ENCODE data around the gene ARTN. TPM values are rescaled to one million over a fixed set of nuclear protein-coding genes. Genes with fewer than 3 reads are reported as not detected.

Gene ARTN
- total RNA-seq, 1 donor = not detected

- H3K27me3 ChIP-seq (ENCODE audit: insufficient read depth, low read length) = no peaks in the 10 kb centered on the region
- H3K9me3 ChIP-seq (ENCODE audit: low read depth, low read length) = no peaks in the 10 kb centered on the region
- no peak overlapping the region for H3K4me3 ChIP-seq (ENCODE audit: low read length)
- peaks cover 56% of the 10 kb centered on the region for H3K4me1 ChIP-seq (ENCODE audit: insufficient read depth, low read length)
Observed at GRCh38 chr1:43979261-43979527, 45.6 kb downstream of the ARTN start.

GRCh38 chr1:43979528-43980254 is 46.1 kb downstream of the ARTN start:
- Histone ChIP-seq H3K4me1 (ENCODE audit: insufficient read depth, low read length) (peaks cover 53% of the 10 kb centered on the region), H3K27me3 (ENCODE audit: insufficient read depth, low read length) (no peaks in the 10 kb centered on the region), H3K4me3 (ENCODE audit: low read length) (no peak overlapping the region), H3K9me3 (ENCODE audit: low read depth, low read length) (no peaks in the 10 kb centered on the region)

GRCh38 chr1:43980255-43981134 is 46.9 kb downstream of the ARTN start:
- Histone ChIP-seq H3K27me3 (ENCODE audit: insufficient read depth, low read length) (no peaks in the 10 kb centered on the region), H3K9me3 (ENCODE audit: low read depth, low read length) (no peaks in the 10 kb centered on the region), H3K4me3 (ENCODE audit: low read length) (no peak overlapping the region), H3K4me1 (ENCODE audit: insufficient read depth, low read length) (peaks cover 50% of the 10 kb centered on the region)

GRCh38 chr1:43981135-43981491 is 47.5 kb downstream of the ARTN start:
- H3K4me1 ChIP-seq (ENCODE audit: insufficient read depth, low read length) = peaks cover 43% of the 10 kb centered on the region
- no peak overlapping the region for H3K4me3 ChIP-seq (ENCODE audit: low read length)
- no peaks in the 10 kb centered on the region for H3K27me3 ChIP-seq (ENCODE audit: insufficient read depth, low read length)
- H3K9me3 ChIP-seq (ENCODE audit: low read depth, low read length) = no peaks in the 10 kb centered on the region

- peaks cover 38% of the 10 kb centered on the region for H3K4me1 ChIP-seq (ENCODE audit: insufficient read depth, low read length)
- no peak overlapping the region for H3K4me3 ChIP-seq (ENCODE audit: low read length)
- H3K27me3 ChIP-seq (ENCODE audit: insufficient read depth, low read length) = no peaks in the 10 kb centered on the region
- no peaks in the 10 kb centered on the region for H3K9me3 ChIP-seq (ENCODE audit: low read depth, low read length)
Observed at GRCh38 chr1:43981636-43982035, 48.0 kb downstream of the ARTN start.

GRCh38 chr1:43982241-43982640 is 48.6 kb downstream of the ARTN start:
- no peak overlapping the region for H3K4me3 ChIP-seq (ENCODE audit: low read length)
- H3K27me3 ChIP-seq (ENCODE audit: insufficient read depth, low read length) = no peaks in the 10 kb centered on the region
- peaks cover 32% of the 10 kb centered on the region for H3K4me1 ChIP-seq (ENCODE audit: insufficient read depth, low read length)
- H3K9me3 ChIP-seq (ENCODE audit: low read depth, low read length) = no peaks in the 10 kb centered on the region

GRCh38 chr1:43982808-43983207 is 49.2 kb downstream of the ARTN start:
- no peaks in the 10 kb centered on the region for H3K27me3 ChIP-seq (ENCODE audit: insufficient read depth, low read length)
- no peak overlapping the region for H3K4me3 ChIP-seq (ENCODE audit: low read length)
- H3K4me1 ChIP-seq (ENCODE audit: insufficient read depth, low read length) = peaks cover 26% of the 10 kb centered on the region
- no peaks in the 10 kb centered on the region for H3K9me3 ChIP-seq (ENCODE audit: low read depth, low read length)

- Histone ChIP-seq H3K4me1 (ENCODE audit: insufficient read depth, low read length) (peaks cover 21% of the 10 kb centered on the region), H3K4me3 (ENCODE audit: low read length) (no peak overlapping the region), H3K9me3 (ENCODE audit: low read depth, low read length) (no peaks in the 10 kb centered on the region), H3K27me3 (ENCODE audit: insufficient read depth, low read length) (no peaks in the 10 kb centered on the region)
Observed at GRCh38 chr1:43983253-43983899, 49.8 kb downstream of the ARTN start.

GRCh38 chr1:43984855-43985254 is 51.3 kb downstream of the ARTN start:
- no peaks in the 10 kb centered on the region for H3K27me3 ChIP-seq (ENCODE audit: insufficient read depth, low read length)
- H3K4me1 ChIP-seq (ENCODE audit: insufficient read depth, low read length) = peaks cover 13% of the 10 kb centered on the region
- H3K9me3 ChIP-seq (ENCODE audit: low read depth, low read length) = no peaks in the 10 kb centered on the region
- no peak overlapping the region for H3K4me3 ChIP-seq (ENCODE audit: low read length)

- Histone ChIP-seq H3K4me1 (ENCODE audit: insufficient read depth, low read length) (peaks cover 15% of the 10 kb centered on the region), H3K9me3 (ENCODE audit: low read depth, low read length) (no peaks in the 10 kb centered on the region), H3K27me3 (ENCODE audit: insufficient read depth, low read length) (no peaks in the 10 kb centered on the region), H3K4me3 (ENCODE audit: low read length) (no peak overlapping the region)
Observed at GRCh38 chr1:43985984-43986595, 52.5 kb downstream of the ARTN start.

GRCh38 chr1:43986712-43987111 is 53.1 kb downstream of the ARTN start:
- H3K9me3 ChIP-seq (ENCODE audit: low read depth, low read length) = no peaks in the 10 kb centered on the region
- peaks cover 15% of the 10 kb centered on the region for H3K4me1 ChIP-seq (ENCODE audit: insufficient read depth, low read length)
- no peaks in the 10 kb centered on the region for H3K27me3 ChIP-seq (ENCODE audit: insufficient read depth, low read length)
- H3K4me3 ChIP-seq (ENCODE audit: low read length) = no peak overlapping the region

Other genes starting within 250 kb of the ARTN start
- 10.8 TPM for gene ST3GAL3, start 226.3 kb upstream of the ARTN start, total RNA-seq
- gene IPO13, start 13.1 kb downstream of the ARTN start, total RNA-seq = 2.3 TPM
- gene DPH2, start 36.2 kb downstream of the ARTN start, total RNA-seq = 6.7 TPM
- 73.1 TPM for gene ATP6V0B, start 41.2 kb downstream of the ARTN start, total RNA-seq
- 0.63 TPM for gene B4GALT2, start 45.4 kb downstream of the ARTN start, total RNA-seq
- gene CCDC24, start 57.8 kb downstream of the ARTN start, total RNA-seq = 0.42 TPM
- gene SLC6A9, start 97.7 kb downstream of the ARTN start, total RNA-seq = not detected
- not detected for gene KLF17, start 185.0 kb downstream of the ARTN start, total RNA-seq
- not detected for gene KLF18, start 207.8 kb downstream of the ARTN start, total RNA-seq

All from mononuclear cell (primary cell).